H9 (cell line): ENCODE data around the gene MACROD1. TPM values are rescaled to one million over a fixed set of nuclear protein-coding genes. Genes with fewer than 3 reads are reported as not detected.

Experiments
- DNase-seq: peaks from one replicate; pipeline ENCODE4 v3.0.0-alpha.2; 2017
- H2AFZ ChIP-seq: one replicate; pipeline ENCODE4 v1.6.1; 2013; ENCODE audit warnings: mild to moderate bottlenecking, low read length, control low read depth, moderate library complexity
- H2AK5ac ChIP-seq: 2 replicates; pipeline ENCODE4 v1.6.1; 2013; ENCODE audit warnings: low read length, control low read depth, mixed read lengths; ENCODE audit not compliant: insufficient read length
- H2BK120ac ChIP-seq: one replicate; pipeline ENCODE4 v1.6.1; 2013; ENCODE audit warnings: low read depth, mild to moderate bottlenecking, low read length, control low read depth, inconsistent platforms; ENCODE audit not compliant: poor library complexity, severe bottlenecking
- H2BK12ac ChIP-seq: 2 replicates; pipeline ENCODE4 v1.6.1; 2013; ENCODE audit warnings: low read length, control low read depth, mixed read lengths, low read depth; ENCODE audit not compliant: insufficient read length
- H2BK15ac ChIP-seq: 2 replicates; pipeline ENCODE4 v1.6.1; 2013; ENCODE audit warnings: low read depth, low read length, control low read depth
- H2BK20ac ChIP-seq: one replicate; pipeline ENCODE4 v1.6.1; 2013; ENCODE audit warnings: low read depth, mild to moderate bottlenecking, low read length, control low read depth, inconsistent platforms; ENCODE audit not compliant: poor library complexity, severe bottlenecking
- H2BK5ac ChIP-seq: 2 replicates; pipeline ENCODE4 v1.6.1; 2013; ENCODE audit warnings: low read length, control low read depth, mixed read lengths; ENCODE audit not compliant: insufficient read length
- H3K14ac ChIP-seq: 2 replicates; pipeline ENCODE4 v1.6.1; 2013; ENCODE audit warnings: low read length, control low read depth; ENCODE audit not compliant: insufficient read depth
- H3K18ac ChIP-seq: 2 replicates; pipeline ENCODE4 v1.6.1; 2013; ENCODE audit warnings: low read depth, mild to moderate bottlenecking, mixed read lengths, low read length, control low read depth; ENCODE audit not compliant: insufficient read length
- H3K23ac ChIP-seq: 2 replicates; pipeline ENCODE4 v1.6.1; 2013; ENCODE audit warnings: low read length, control low read depth, mixed read lengths, low read depth; ENCODE audit not compliant: insufficient read length
- H3K23me2 ChIP-seq: 2 replicates; pipeline ENCODE4 v1.6.1; 2013; ENCODE audit warnings: low read depth, mild to moderate bottlenecking, mixed read lengths, low read length, control low read depth; ENCODE audit not compliant: insufficient read length, poor library complexity, severe bottlenecking
- H3K27ac ChIP-seq: 2 replicates; pipeline ENCODE4 v1.5.1; 2013; ENCODE audit warnings: low read length, control low read depth, mixed read lengths, low read depth; ENCODE audit not compliant: insufficient read length
- H3K27me3 ChIP-seq: 2 replicates; pipeline ENCODE4 v1.6.1; 2013; ENCODE audit warnings: low read length, control low read depth, inconsistent platforms; ENCODE audit not compliant: insufficient read depth
- H3K4ac ChIP-seq: 2 replicates; pipeline ENCODE4 v1.6.1; 2013; ENCODE audit warnings: low read depth, mild to moderate bottlenecking, control low read depth, inconsistent platforms, low read length, moderate library complexity
- H3K4me1 ChIP-seq: 2 replicates; pipeline ENCODE4 v1.6.1; 2013; ENCODE audit warnings: low read length, control low read depth, inconsistent platforms; ENCODE audit not compliant: insufficient read depth
- H3K4me2 ChIP-seq: 2 replicates; pipeline ENCODE4 v1.6.1; 2013; ENCODE audit warnings: low read length, control low read depth, mixed read lengths; ENCODE audit not compliant: insufficient read length, insufficient read depth
- H3K56ac ChIP-seq: 2 replicates; pipeline ENCODE4 v1.6.1; 2013; ENCODE audit warnings: low read depth, mild to moderate bottlenecking, mixed read lengths, low read length, control low read depth; ENCODE audit not compliant: insufficient read length
- H3K79me1 ChIP-seq: 2 replicates; pipeline ENCODE4 v1.6.1; 2013; ENCODE audit warnings: low read depth, mild to moderate bottlenecking, moderate library complexity, low read length, control low read depth, inconsistent platforms; ENCODE audit not compliant: insufficient read depth, poor library complexity, severe bottlenecking
- H3K79me2 ChIP-seq: 2 replicates; pipeline ENCODE4 v1.6.1; 2013; ENCODE audit warnings: low read length, control low read depth, inconsistent platforms; ENCODE audit not compliant: insufficient read depth
- H3K9ac ChIP-seq: 2 replicates; pipeline ENCODE4 v1.6.1; 2013; ENCODE audit warnings: low read length, control low read depth, mixed read lengths; ENCODE audit not compliant: insufficient read length; ENCODE audit errors: extremely low read depth
- H3K9me3 ChIP-seq: one replicate; pipeline ENCODE4 v1.6.1; 2013; ENCODE audit warnings: low read depth, low read length, inconsistent platforms; ENCODE audit not compliant: control insufficient read depth
- H3T11ph ChIP-seq: one replicate; pipeline ENCODE4 v1.6.1; 2013; ENCODE audit warnings: mild to moderate bottlenecking, low read length, control low read depth, inconsistent platforms
- H4K20me1 ChIP-seq: one replicate; pipeline ENCODE4 v1.6.1; 2013; ENCODE audit not compliant: control insufficient read depth, insufficient read length, insufficient read depth
- H4K5ac ChIP-seq: 2 replicates; pipeline ENCODE4 v1.6.1; 2013; ENCODE audit warnings: low read depth, mild to moderate bottlenecking, mixed read lengths, low read length, control low read depth; ENCODE audit not compliant: insufficient read length
- H4K8ac ChIP-seq: replicated peaks from 2 replicates; pipeline ENCODE4 v1.6.1; 2013; ENCODE audit warnings: low read length, control low read depth, mixed read lengths, low read depth; ENCODE audit not compliant: insufficient read length
- H4K91ac ChIP-seq: 2 replicates; pipeline ENCODE4 v1.6.1; 2013; ENCODE audit warnings: low read depth, mild to moderate bottlenecking, moderate library complexity, mixed read lengths, low read length, control low read depth; ENCODE audit not compliant: insufficient read length
- H3K27ac Mint-ChIP-seq, 3 experiments: 2 replicates in 2 of 3; 3 replicates in 1 of 3; pipeline ENCODE4 v1.8.0; 2020 to 2021; ENCODE audit warnings: mixed read lengths in 3 of 3, mild to moderate bottlenecking in 1 of 3, moderate library complexity in 1 of 3
- H3K27me3 Mint-ChIP-seq: 2 replicates; pipeline ENCODE4 v1.8.0; 2021; ENCODE audit warnings: low read depth, mild to moderate bottlenecking, moderate library complexity, mixed read lengths
- H3K36me3 Mint-ChIP-seq, 3 experiments: 2 replicates in 2 of 3; 3 replicates in 1 of 3; pipeline ENCODE4 v1.8.0; 2020 to 2021; ENCODE audit warnings: low read depth in 3 of 3, mixed read lengths in 3 of 3; ENCODE audit not compliant: insufficient read depth in 1 of 3
- H3K4me1 Mint-ChIP-seq, 2 experiments: 2 replicates each; pipeline ENCODE4 v1.8.0; 2020; ENCODE audit warnings: mixed read lengths in 2 of 2
- H3K4me3 Mint-ChIP-seq, 2 experiments: 2 replicates in 1 of 2; 3 replicates in 1 of 2; pipeline ENCODE4 v1.8.0; 2020 to 2021; ENCODE audit warnings: mild to moderate bottlenecking in 2 of 2, mixed read lengths in 2 of 2, moderate library complexity in 1 of 2
- H3K9me3 Mint-ChIP-seq, 2 experiments: 2 replicates in 1 of 2; 3 replicates in 1 of 2; pipeline ENCODE4 v1.8.0; 2020; ENCODE audit warnings: mild to moderate bottlenecking in 2 of 2, mixed read lengths in 2 of 2, moderate library complexity in 1 of 2
- WGBS: extraction: QIAGEN DNeasy Blood & Tissue Kit; methylation state at CpG from one replicate; pipeline ENCODE4 v1.1.7; 2013; ENCODE audit warnings: missing lambda C conversion rate, low lambda C conversion rate, mixed read lengths; ENCODE audit not compliant: insufficient read length; ENCODE audit errors: extremely low coverage; 5-methylcytosine and 5-hydroxymethylcytosine counted together
- total RNA-seq: library from RNA; stranded (reverse); gene quantifications from 2 replicates; pipeline ENCODE4 v1.2.1, GENCODE V29; 2021
- TF ChIP-seq, protein P1 (sequence below): fragments of 200-600 bp; sonication (generic); conservative IDR thresholded peaks from 3 replicates; pipeline ENCODE4 v1.8.0; 2021; ENCODE audit warnings: antibody characterized with exemption, mild to moderate bottlenecking

Gene MACROD1
- total RNA-seq, 1 experiment from 2014 or later, result 21.2 TPM

- H3K4me1 Mint-ChIP-seq, result peaks cover 4 to 12% of the 10 kb centered on the region in 2 experiments
- H3K18ac ChIP-seq, result no peak overlapping the region
- TF ChIP-seq, protein P1, sequence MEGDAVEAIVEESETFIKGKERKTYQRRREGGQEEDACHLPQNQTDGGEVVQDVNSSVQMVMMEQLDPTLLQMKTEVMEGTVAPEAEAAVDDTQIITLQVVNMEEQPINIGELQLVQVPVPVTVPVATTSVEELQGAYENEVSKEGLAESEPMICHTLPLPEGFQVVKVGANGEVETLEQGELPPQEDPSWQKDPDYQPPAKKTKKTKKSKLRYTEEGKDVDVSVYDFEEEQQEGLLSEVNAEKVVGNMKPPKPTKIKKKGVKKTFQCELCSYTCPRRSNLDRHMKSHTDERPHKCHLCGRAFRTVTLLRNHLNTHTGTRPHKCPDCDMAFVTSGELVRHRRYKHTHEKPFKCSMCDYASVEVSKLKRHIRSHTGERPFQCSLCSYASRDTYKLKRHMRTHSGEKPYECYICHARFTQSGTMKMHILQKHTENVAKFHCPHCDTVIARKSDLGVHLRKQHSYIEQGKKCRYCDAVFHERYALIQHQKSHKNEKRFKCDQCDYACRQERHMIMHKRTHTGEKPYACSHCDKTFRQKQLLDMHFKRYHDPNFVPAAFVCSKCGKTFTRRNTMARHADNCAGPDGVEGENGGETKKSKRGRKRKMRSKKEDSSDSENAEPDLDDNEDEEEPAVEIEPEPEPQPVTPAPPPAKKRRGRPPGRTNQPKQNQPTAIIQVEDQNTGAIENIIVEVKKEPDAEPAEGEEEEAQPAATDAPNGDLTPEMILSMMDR, result no peak
- H2BK120ac ChIP-seq, result no peak overlapping the region
- H3K56ac ChIP-seq, result no peak overlapping the region
- H3K27ac Mint-ChIP-seq, result no peak overlapping the region
- H3K4me2 ChIP-seq, result no peak overlapping the region
- H3K4me1 ChIP-seq, result no peaks in the 10 kb centered on the region
- H4K5ac ChIP-seq, result no peak overlapping the region
- H3K79me2 ChIP-seq, result no peaks in the 10 kb centered on the region
- no peak overlapping the region for H2BK15ac ChIP-seq
- no peak overlapping the region for H3K14ac ChIP-seq
- no peak overlapping the region for H2BK5ac ChIP-seq
- no peak overlapping the region for H2BK20ac ChIP-seq
- H3K36me3 Mint-ChIP-seq, result no peaks in the 10 kb centered on the region; a peak in 1 of 7 replicates
- peaks cover 2% of the 10 kb centered on the region for H4K20me1 ChIP-seq
- H3K9me3 ChIP-seq, result no peaks in the 10 kb centered on the region
- H3K27me3 Mint-ChIP-seq, result peaks cover 10% of the 10 kb centered on the region
- H3K9ac ChIP-seq, result no peak overlapping the region
- no CpG with 5 or more reads among the region's 41 CpGs for WGBS
- no peaks in the 10 kb centered on the region; a peak in 1 of 5 replicates for H3K9me3 Mint-ChIP-seq
- no peaks in the 10 kb centered on the region for H3K79me1 ChIP-seq
- H2BK12ac ChIP-seq, result no peak overlapping the region
- no peak overlapping the region for H4K91ac ChIP-seq
- no peak overlapping the region for H3K27ac ChIP-seq
- H3K4me3 Mint-ChIP-seq, result no peak overlapping the region
- no peaks in the 10 kb centered on the region for H3K23me2 ChIP-seq
- H2AK5ac ChIP-seq, result no peak overlapping the region
- DNase-seq, result no peak
- no peak overlapping the region for H3T11ph ChIP-seq
- no peak overlapping the region for H3K4ac ChIP-seq
- no peak overlapping the region for H2AFZ ChIP-seq
- H3K23ac ChIP-seq, result no peak overlapping the region
- H4K8ac ChIP-seq, result no peak overlapping the region
- no peaks in the 10 kb centered on the region for H3K27me3 ChIP-seq
These were observed 21.1 kb downstream of the MACROD1 start for GRCh38 chr11:64144587-64145472.
